ENCODE measurements around the gene SULT1C3.

The SULT1C3 gene

DNA sequence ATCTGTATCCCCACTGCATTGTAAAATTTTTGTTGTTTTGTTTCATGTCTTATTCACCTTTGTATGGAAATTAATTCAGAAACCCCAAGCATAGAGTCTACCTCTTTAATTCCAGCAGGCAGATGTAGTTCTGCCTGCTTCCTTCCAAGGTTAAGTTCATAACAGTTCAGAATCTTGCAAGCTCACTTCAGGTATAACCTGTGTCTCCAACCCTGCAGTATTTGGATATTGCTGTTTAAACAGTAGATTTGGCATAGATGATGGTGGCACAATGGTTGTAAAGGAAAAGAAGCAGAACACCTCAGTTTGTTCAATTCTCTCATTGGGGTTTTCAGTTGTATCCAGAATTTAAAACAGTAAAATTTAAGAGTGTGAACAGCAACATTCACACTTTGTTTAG is 70.1 kb downstream of the SULT1C3 start:
- no peaks in the 10 kb centered on the region for H3K4me1 ChIP-seq (ENCODE audit: control insufficient read depth, low read length)
- H3K9me2 ChIP-seq (replicated peaks; ENCODE audit: control insufficient read depth, low read length), result no peaks in the 10 kb centered on the region

More for the DNA sequence above, 70.1 kb downstream of the SULT1C3 start:
- TF ChIP-seq EZH2phosphoT487 (IDR thresholded peaks at IDR 0.05; ENCODE audit: borderline replicate concordance, low read length), result no peak
- TF ChIP-seq, protein P1, sequence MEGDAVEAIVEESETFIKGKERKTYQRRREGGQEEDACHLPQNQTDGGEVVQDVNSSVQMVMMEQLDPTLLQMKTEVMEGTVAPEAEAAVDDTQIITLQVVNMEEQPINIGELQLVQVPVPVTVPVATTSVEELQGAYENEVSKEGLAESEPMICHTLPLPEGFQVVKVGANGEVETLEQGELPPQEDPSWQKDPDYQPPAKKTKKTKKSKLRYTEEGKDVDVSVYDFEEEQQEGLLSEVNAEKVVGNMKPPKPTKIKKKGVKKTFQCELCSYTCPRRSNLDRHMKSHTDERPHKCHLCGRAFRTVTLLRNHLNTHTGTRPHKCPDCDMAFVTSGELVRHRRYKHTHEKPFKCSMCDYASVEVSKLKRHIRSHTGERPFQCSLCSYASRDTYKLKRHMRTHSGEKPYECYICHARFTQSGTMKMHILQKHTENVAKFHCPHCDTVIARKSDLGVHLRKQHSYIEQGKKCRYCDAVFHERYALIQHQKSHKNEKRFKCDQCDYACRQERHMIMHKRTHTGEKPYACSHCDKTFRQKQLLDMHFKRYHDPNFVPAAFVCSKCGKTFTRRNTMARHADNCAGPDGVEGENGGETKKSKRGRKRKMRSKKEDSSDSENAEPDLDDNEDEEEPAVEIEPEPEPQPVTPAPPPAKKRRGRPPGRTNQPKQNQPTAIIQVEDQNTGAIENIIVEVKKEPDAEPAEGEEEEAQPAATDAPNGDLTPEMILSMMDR (IDR thresholded peaks at IDR 0.05; ENCODE audit: low read depth, low read length, poor library complexity, severe bottlenecking), result no peak
- no peak overlapping the region for H3K27ac ChIP-seq (ENCODE audit: low read depth, low read length)
- H3K79me2 ChIP-seq (ENCODE audit: control insufficient read depth, low read length), result no peaks in the 10 kb centered on the region
- no peaks in the 10 kb centered on the region for H3K9me3 ChIP-seq (ENCODE audit: control insufficient read depth, insufficient read depth, low read length)
- H3F3A ChIP-seq (ENCODE audit: control insufficient read depth, insufficient read depth), result no peaks in the 10 kb centered on the region
- no peaks in the 10 kb centered on the region; the same call in 1 of the 2 replicates for H3K27me3 ChIP-seq (ENCODE audit: control insufficient read depth, low read length)
- no peaks in the 10 kb centered on the region for H4K20me1 ChIP-seq (ENCODE audit: control insufficient read depth, insufficient read depth, low read depth, low read length)
- no peak overlapping the region for H3K4me2 ChIP-seq (ENCODE audit: low read length)
- no peaks in the 10 kb centered on the region for H3K36me3 ChIP-seq (ENCODE audit: control insufficient read depth, low read length)
- H3K4me3 ChIP-seq (ENCODE audit: low read length), result no peak overlapping the region
